Kidney (tissue), 14 donors: ENCODE data around the gene SEZ6L. TPM values are rescaled to one million over a fixed set of nuclear protein-coding genes. Genes with fewer than 3 reads are reported as not detected.

Experiments used
- DNase-seq, 5 donors: peaks; one replicate each; pipeline ENCODE4 v3.0.0-alpha.2; 2013 to 2020
- FAIRE-seq: peaks from 2 replicates; lab custom pipeline; 2012; peaks lifted over from hg19 to GRCh38; lab: Jason Lieb, UNC
- H3K27ac ChIP-seq, 2 donors: one replicate each; pipeline ENCODE4 v1.7.0; 2013; ENCODE audit warnings: low read depth in 2 of 2, low read length in 2 of 2, inconsistent platforms in 1 of 2
- H3K27me3 ChIP-seq: one replicate; pipeline ENCODE4 v1.7.1; 2013; ENCODE audit warnings: low read length, inconsistent platforms; ENCODE audit not compliant: control insufficient read depth, insufficient read depth
- H3K36me3 ChIP-seq, 3 donors: one replicate each; pipeline versions ENCODE4 v1.7.0 to v1.7.1; 2013; ENCODE audit warnings: low read length in 3 of 3, control low read depth in 1 of 3, inconsistent platforms in 1 of 3; ENCODE audit not compliant: insufficient read depth in 3 of 3, control insufficient read depth in 2 of 3
- H3K4me1 ChIP-seq, 3 donors: one replicate each; pipeline versions ENCODE4 v1.7.0 to v1.7.1; 2013; ENCODE audit warnings: low read length in 3 of 3, inconsistent platforms in 1 of 3, low read depth in 1 of 3; ENCODE audit not compliant: control insufficient read depth in 2 of 3, insufficient read depth in 2 of 3
- H3K4me3 ChIP-seq, 3 donors: one replicate each; pipeline versions ENCODE4 v1.7.0 to v1.8.1; 2013; ENCODE audit warnings: low read length in 3 of 3, control low read depth in 1 of 3, inconsistent platforms in 1 of 3
- H3K9ac ChIP-seq, 3 donors: one replicate each; pipeline versions ENCODE4 v1.7.0 to v1.7.1; 2013; ENCODE audit warnings: low read length in 3 of 3, control low read depth in 1 of 3, inconsistent platforms in 1 of 3
- H3K9me3 ChIP-seq, 3 donors: one replicate each; pipeline versions ENCODE4 v1.7.0 to v1.7.1; 2013; ENCODE audit warnings: low read length in 3 of 3, control low read depth in 1 of 3, inconsistent platforms in 1 of 3; ENCODE audit not compliant: control insufficient read depth in 2 of 3, insufficient read depth in 1 of 3
- intact Hi-C: fragments of 100-400 bp; cut with DNase I; formaldehyde crosslinking; loops from one replicate; pipeline ENCODE4 v1.11.1; 2022
- polyA plus RNA-seq: library from polyadenylated mRNA; stranded (reverse); fragments of 350-450 nt; fragmentation: Illumina TruSeq; extraction: RNeasy Lipid Tissue Mini Kit (QIAGEN cat#74804); gene quantifications from one replicate; pipeline ENCODE4 v1.2.3, GENCODE V29; 2014; ENCODE audit warnings: low read depth, low replicate concordance; ENCODE audit not compliant: insufficient read depth
- total RNA-seq: library from RNA; stranded (reverse); fragmentation: NEBNext Ultra II Directional; extraction: Animal tissue kit (Norgen Biotek cat#: 25700); gene quantifications from one replicate; pipeline ENCODE4 v1.2.1, GENCODE V29; 2021
- TF ChIP-seq, protein P1 (sequence below): IDR thresholded peaks from 3 replicates; pipeline ENCODE4 v1.5.1; 2012; ENCODE audit warnings: mild to moderate bottlenecking, moderate library complexity, borderline replicate concordance; ENCODE audit not compliant: insufficient read depth; ENCODE audit errors: extremely low read depth
- donor health status: control.
- donor health status: control.
- donor health status: control.
- donor health status: control.
- donor health status: control.
- donor health status: DM: yes; HTN: yes; CAD: no.
- donor health status: Normal renal cell carcinoma (clear cell type).

Gene SEZ6L
- total and polyA plus RNA-seq, 2 donors from 2014 or later: 0.09 to 0.19 TPM

DNA sequence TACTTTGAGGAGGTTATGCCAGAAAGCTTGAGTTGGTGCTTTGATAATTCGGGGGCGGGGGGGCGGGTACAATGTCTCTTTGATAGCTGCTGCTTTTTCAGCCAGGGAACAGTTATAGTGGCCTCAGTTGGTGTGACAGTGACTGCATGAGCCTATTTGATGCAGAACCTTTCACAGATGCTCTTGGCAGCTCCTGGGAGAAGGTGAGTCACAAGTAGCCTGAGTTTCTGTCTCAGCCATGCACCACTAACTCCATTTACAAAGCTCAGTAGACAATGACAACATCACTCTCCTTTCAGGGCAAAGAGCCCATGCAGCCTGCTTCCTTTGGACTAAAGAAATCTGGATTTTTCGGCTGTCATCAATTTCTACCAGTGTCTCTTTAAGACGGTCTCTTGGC lies 42.1 kb upstream of the SEZ6L start:
- FAIRE-seq (no peak), DNase-seq (no peak)
- Histone ChIP-seq H3K9me3 (no peaks in the 10 kb centered on the region), H3K36me3 (no peaks in the 10 kb centered on the region), H3K27me3 (no peaks in the 10 kb centered on the region), H3K4me1 (no peaks in the 10 kb centered on the region), H3K27ac (no peak overlapping the region), H3K4me3 (no peak overlapping the region), H3K9ac (no peak overlapping the region)
- TF ChIP-seq, protein P1, sequence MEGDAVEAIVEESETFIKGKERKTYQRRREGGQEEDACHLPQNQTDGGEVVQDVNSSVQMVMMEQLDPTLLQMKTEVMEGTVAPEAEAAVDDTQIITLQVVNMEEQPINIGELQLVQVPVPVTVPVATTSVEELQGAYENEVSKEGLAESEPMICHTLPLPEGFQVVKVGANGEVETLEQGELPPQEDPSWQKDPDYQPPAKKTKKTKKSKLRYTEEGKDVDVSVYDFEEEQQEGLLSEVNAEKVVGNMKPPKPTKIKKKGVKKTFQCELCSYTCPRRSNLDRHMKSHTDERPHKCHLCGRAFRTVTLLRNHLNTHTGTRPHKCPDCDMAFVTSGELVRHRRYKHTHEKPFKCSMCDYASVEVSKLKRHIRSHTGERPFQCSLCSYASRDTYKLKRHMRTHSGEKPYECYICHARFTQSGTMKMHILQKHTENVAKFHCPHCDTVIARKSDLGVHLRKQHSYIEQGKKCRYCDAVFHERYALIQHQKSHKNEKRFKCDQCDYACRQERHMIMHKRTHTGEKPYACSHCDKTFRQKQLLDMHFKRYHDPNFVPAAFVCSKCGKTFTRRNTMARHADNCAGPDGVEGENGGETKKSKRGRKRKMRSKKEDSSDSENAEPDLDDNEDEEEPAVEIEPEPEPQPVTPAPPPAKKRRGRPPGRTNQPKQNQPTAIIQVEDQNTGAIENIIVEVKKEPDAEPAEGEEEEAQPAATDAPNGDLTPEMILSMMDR: no peak
- intact Hi-C loops: no loop called here

DNA sequence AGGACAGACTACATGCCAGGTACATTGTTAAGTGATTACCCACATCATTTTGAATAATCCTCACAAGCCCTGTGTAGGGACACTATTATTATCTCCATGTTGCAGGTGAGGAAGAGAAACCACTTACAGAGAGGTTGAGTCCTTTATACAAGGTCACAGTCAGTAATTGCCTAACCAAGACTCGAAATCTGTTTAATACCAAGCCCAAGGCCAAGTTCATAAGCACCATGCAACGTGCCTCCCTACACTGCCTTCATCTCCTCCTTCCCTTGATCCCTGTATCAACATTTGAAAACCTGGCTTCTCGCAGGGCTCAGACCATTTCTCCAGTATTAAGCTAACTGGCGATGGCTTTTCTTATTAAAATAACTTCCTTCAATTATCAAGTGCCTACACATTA lies 41.7 kb upstream of the SEZ6L start:
- Histone ChIP-seq H3K27me3 (no peaks in the 10 kb centered on the region), H3K27ac (no peak overlapping the region), H3K4me3 (no peak overlapping the region), H3K4me1 (no peaks in the 10 kb centered on the region), H3K9me3 (no peaks in the 10 kb centered on the region), H3K36me3 (no peaks in the 10 kb centered on the region), H3K9ac (no peak overlapping the region)
- TF ChIP-seq, protein P1: no peak
- DNase-seq: no peak
- intact Hi-C loops: no loop called here
- no peak for FAIRE-seq

DNA sequence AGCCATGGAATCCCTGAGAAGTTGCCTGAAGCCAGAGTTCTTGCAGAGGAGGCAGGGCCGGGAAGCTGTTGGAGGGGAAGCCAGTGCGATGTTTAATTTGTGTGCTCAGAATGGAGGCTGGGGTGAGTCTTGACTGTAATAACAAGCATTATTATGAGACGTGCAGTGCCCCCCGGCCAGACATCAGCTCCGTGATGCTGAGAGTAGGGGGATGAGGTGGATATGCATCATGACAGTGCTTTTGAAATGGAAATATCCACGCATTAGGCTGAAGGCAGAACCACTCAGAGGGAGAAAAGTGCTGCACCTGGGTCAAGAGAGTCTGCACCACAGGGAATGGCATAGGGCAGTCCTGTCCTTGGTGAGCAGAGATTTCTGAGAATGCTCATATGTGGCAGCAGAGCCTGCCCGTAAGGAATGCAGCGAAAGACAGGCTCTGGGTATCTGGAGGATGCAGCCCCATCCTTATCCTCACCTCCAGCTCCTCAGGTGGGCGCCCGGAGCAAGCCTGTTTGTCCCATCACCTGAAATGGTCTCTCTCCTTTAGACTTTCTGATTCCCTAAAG lies 37.6 kb upstream of the SEZ6L start:
- Histone ChIP-seq H3K9ac (no peak overlapping the region), H3K36me3 (no peaks in the 10 kb centered on the region), H3K27ac (no peak overlapping the region), H3K9me3 (no peaks in the 10 kb centered on the region), H3K4me3 (no peak overlapping the region), H3K27me3 (no peaks in the 10 kb centered on the region), H3K4me1 (no peaks in the 10 kb centered on the region)
- no peak for DNase-seq
- no peak for FAIRE-seq
- TF ChIP-seq, protein P1: no peak
- intact Hi-C loops: no loop called here
